GM10266 (cell line): ENCODE results near the gene PRR23B.
"Not testable (repeated sequence)": the region's sequence is repeated elsewhere in the genome, so short reads cannot be mapped to it uniquely, and the experiment has no call there.

Source experiments
- DNase-seq: peaks from one replicate; pipeline ENCODE4 v3.0.0; 2012; ENCODE audit errors: extremely low spot score
- TF ChIP-seq, protein P1 (sequence below): IDR thresholded peaks from 2 replicates; pipeline ENCODE4 v1.5.1; 2012; ENCODE audit warnings: mild to moderate bottlenecking, low read depth; ENCODE audit not compliant: control insufficient read depth, insufficient read depth; ENCODE audit errors: missing control alignments

The PRR23B gene

DNA sequence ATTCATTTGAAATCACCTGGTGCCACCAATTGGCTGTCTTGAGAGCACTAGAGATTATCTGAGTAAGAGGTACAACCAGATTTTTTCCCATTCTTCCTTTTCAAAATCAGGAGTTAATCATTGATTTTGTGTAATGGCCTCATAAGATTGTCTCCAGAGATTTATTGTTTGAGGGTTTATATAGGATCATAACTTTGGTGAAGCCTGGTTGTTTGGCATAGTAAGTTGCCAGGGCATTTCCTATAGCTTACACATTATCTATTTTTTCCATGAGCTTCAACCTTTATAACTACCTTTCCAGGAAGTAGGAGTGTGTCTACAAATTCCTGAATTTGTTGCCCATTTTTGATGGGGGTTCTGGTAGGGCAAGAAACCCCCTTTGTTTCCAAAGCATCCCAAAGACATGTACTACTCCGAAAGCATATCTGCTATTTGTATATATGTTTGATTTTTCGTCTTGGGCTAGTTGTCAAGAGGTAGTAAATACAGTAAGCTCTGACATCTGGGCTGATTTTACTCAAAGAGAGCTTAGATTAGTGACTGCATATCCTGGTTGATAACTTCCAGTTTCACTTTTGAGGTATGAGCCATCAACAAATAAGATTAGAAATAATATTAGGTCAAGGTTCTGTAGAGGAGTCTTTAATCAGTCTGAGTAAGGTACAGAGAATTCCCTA is 11.7 kb upstream of the PRR23B start:
- TF ChIP-seq, protein P1, sequence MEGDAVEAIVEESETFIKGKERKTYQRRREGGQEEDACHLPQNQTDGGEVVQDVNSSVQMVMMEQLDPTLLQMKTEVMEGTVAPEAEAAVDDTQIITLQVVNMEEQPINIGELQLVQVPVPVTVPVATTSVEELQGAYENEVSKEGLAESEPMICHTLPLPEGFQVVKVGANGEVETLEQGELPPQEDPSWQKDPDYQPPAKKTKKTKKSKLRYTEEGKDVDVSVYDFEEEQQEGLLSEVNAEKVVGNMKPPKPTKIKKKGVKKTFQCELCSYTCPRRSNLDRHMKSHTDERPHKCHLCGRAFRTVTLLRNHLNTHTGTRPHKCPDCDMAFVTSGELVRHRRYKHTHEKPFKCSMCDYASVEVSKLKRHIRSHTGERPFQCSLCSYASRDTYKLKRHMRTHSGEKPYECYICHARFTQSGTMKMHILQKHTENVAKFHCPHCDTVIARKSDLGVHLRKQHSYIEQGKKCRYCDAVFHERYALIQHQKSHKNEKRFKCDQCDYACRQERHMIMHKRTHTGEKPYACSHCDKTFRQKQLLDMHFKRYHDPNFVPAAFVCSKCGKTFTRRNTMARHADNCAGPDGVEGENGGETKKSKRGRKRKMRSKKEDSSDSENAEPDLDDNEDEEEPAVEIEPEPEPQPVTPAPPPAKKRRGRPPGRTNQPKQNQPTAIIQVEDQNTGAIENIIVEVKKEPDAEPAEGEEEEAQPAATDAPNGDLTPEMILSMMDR = no peak
- no peak for DNase-seq

DNA sequence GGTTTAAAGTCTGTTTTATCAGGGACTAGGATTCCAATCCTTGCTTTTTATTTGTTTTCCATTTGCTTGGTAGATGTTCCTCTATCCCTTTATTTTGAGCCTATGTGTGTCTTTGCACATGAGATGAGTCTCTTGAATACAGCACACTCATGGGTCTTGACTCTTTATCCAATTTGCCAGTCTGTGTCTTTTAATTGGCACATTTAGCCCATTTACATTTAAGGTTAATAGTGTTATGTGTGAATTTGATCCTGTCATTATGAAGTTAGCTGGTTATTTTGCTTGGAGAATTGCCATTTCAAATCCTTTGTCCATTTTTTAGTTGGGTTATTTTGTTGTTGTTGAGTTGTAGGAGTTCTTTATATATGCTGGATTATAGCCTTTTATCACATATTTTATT is 9.8 kb upstream of the PRR23B start:
- DNase-seq = not testable (repeated sequence)

DNA sequence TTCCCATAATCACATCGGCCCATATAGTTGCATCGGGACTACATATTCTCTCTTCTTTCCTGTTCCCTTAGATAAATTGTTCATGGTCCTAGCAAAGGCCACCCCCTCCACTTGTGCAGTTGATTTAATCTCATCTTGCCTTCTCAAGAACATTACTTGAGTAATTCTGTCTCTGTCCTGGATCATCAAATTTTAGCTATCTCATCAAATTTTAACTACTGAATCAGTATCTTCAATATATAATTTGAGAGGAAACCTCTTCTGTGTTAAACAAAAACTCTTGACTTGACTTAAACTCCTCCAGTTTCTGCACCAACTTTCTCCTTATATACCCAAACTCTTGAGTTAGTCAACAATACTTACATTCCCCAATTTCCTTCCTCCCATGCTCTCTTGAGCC is 4.2 kb upstream of the PRR23B start:
- no peak for DNase-seq
- TF ChIP-seq, protein P1 = no peak

DNA sequence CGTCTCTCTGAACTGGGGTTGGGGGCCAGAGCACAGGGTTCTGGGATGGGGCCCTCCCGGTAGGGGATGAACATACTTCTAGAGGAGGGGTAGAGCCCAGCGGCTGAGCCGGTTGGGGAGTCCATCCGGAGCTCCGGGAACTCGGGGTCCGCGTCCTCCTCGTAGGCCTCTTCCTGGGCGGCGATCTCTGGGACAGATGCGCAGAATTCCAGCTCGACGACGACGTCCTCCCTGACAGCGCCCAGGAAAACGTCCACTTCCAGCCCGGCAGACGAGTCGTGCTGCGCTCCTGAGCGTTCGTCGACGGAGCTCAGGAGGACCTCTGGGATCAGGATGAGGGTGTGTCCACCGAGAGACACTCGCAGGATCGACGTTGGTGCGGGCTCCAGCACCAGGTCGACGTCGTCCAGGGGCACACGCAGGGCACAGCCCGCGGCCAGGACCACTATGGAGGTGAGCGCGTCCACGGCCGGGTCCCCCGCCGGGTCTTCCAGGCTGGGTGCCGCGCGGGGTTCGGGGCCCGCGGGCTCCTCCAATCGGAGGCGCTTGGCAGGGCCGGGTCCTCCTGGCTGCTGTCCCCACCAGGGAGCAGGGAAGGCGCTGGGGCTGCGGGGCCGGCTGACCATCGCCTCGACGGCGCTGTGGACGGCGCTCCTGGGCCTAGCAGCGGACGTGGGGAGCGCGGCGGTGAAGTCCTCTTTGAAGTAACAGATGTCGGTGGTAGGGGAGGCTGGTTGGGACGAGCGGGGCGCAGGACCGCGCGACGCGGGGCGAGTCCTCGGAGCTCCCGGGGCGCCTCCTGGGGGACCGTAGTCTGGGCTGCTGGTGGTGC is 474 bp downstream of the PRR23B start:
- TF ChIP-seq, protein P1 = no peak
- no peak for DNase-seq

DNA sequence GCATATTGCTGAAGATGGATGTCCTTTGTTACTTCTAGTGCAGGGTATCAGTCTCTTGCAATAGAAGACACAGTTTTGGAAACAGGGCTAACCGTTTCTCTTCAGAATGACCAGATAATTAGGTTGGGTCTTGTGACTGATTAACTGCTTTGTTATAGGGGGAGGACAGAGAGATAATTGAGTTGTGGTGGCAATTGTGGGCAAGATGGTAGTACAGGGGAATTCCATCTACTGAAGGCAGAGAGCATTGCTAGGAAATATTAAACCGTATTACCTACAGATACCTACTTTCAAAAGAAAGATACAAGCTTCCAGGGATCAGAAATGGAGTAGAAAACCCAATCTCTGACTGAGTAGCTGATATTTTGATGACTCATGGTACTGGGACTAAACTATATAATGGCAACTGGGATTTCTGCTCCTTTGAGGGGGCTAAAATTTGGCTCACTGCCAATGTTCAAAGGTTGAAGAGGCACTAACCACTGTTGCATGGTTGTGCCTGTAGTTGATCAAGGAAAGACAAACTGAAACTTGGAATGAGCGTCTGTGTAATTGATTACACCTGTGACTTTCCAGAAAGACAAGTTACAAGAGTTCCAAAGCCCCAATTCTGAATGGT is 4.2 kb downstream of the PRR23B start:
- no peak for DNase-seq

DNA sequence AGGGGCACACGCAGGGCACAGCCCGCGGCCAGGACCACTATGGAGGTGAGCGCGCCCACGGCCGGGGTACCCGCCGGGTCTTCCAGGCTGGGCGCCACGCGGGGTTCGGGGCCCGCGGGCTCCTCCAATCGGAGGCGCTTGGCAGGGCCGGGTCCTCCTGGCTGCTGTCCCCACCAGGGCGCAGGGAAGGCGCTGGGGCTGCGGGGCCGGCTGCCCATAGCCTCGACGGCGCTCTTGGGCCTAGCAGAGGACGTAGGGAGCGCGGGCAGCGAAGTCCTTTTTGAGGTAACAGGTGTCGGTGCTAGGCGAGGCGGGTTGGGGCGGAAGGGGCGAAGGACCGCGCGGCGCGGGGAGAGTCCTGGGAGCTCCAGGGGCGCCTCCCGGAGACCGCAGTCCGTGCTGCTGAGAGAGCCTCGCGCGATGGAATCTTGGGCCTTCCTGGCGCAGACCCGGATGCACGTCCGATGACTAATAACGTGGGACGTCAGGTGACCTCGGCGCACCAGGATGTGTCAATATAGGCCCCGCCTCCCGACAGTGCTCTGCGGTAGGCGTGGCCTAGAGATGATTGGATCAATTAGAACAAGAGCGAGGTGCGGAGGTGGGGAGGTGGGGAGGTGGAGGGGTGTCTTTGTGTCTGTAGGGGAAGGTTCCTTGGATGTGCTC is 14.5 kb downstream of the PRR23B start, which contains the start of gene PRR23A:
PRR23A (minus strand) TSS at position 218 of the 666 bp plus-strand sequence; CDS start at position 218, 0 bp downstream.
- DNase-seq = no peak
- TF ChIP-seq, protein P1 = no peak

More for the DNA sequence above, 4.2 kb downstream of the PRR23B start:
- TF ChIP-seq, protein P1 = no peak

DNA sequence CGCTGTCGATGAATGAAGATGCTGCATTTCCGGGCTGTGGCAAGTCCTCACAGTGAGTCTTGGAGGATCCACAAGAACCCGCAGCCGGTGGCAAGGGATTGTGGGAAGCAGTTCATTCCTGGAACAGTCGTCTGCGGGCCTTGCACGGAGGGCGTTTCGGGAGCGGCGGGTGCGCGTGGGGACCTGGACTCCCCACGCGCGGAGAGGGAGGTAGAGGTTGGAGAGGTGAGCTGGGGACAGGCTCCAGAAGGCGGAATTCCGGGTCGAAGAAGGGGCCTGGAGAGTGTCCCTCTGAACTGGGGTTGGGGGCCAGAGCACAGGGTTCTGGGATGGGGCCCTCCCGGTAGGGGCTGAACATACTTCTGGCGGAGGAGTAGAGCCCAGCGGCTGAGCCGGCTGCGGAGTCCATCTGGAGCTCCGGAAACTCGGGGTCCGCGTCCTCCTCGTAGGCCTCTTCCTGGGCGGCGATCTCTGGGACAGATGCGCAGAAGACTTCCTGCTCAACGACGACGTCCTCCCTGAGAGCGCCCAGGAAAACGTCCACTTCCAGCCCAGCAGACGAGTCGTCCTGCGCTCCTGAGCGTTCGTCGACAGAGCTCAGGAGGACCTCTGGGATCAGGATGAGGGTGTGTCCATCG is 15.3 kb downstream of the PRR23B start:
- TF ChIP-seq, protein P1 = no peak
- DNase-seq = no peak
